ENCODE data around the gene PITPNM3. TPM values are rescaled to one million over a fixed set of nuclear protein-coding genes. Genes with fewer than 3 reads are reported as not detected.
A peak's percentile ranks its signal among the peaks of the same experiment; 100 is the strongest.

Gene PITPNM3
- total RNA-seq, 1 experiment from 2014 or later: 4.2 TPM

- no peaks in the 10 kb centered on the region for H4K20me1 ChIP-seq (ENCODE audit: insufficient read depth)
- RAD21 ChIA-PET (ENCODE audit: low non-redundant PET in 1 of 2, low total read pairs in 2 of 2, uncharacterized antibody in 2 of 2, unreplicated experiment in 2 of 2): no interaction called here
- H3K4me3 ChIP-seq (replicated peaks in 1 of 2; ENCODE audit: low read depth in 1 of 2, low read length in 2 of 2): 0 out of 4 replicates have a peak overlapping the region, but pooled peaks of 1 of the 2 experiments have one; percentile 18
- H3K27ac ChIP-seq (ENCODE audit: low read depth, low read length): no peak overlapping the region
- H3K79me2 ChIP-seq (ENCODE audit: insufficient read depth, low read length): no peaks in the 10 kb centered on the region
- intact Hi-C loops (cut with micrococcal nuclease): no loop called here
- DNase-seq (ENCODE audit: low read depth, low spot score) (no peak), ATAC-seq (no peak)
- H3K9me3 ChIP-seq (ENCODE audit: control insufficient read depth in 1 of 2, insufficient read depth in 1 of 2, low read depth in 1 of 2, low read length in 2 of 2): no peaks in the 10 kb centered on the region
- no peaks in the 10 kb centered on the region for H3K36me3 ChIP-seq (ENCODE audit: control insufficient read depth in 1 of 2, insufficient read depth in 2 of 2, low read length in 2 of 2)
- H3K9me2 ChIP-seq (ENCODE audit: insufficient read depth): no peaks in the 10 kb centered on the region
- no peak overlapping the region for H3K9ac ChIP-seq (ENCODE audit: low read length)
- CTCF ChIA-PET: interaction anchor here (0.6 kb wide), 1 partner anchor 1275 kb away, joined by 3 read pairs; no protein-coding TSS in a partner anchor
- TF ChIP-seq CTCF (IDR thresholded peaks at IDR 0.05 in 2 of 3, conservative IDR thresholded peaks at IDR 0.05 in 1 of 3; ENCODE audit: borderline replicate concordance in 1 of 3, insufficient read depth in 1 of 3, low read depth in 2 of 3, low read length in 2 of 3) (peak in 1 of 3 experiments; percentile 29; a peak in 1 of 6 replicates), REST (IDR thresholded peaks at IDR 0.05; ENCODE audit: low read depth) (no peak), RAD21 (IDR thresholded peaks at IDR 0.05; ENCODE audit: low read depth) (peak; percentile 17; the same call in 1 of the 2 replicates)
- POLR2A ChIA-PET: no interaction called here
- peaks cover 21 to 54% of the 10 kb centered on the region in 2 experiments for H3K4me1 ChIP-seq (ENCODE audit: control insufficient read depth in 1 of 2, insufficient read depth in 2 of 2, low read length in 2 of 2)
- H3K27me3 ChIP-seq (ENCODE audit: insufficient read depth, low read length): no peaks in the 10 kb centered on the region
- H2AFZ ChIP-seq (ENCODE audit: low read depth, low read length, poor library complexity, severe bottlenecking): no peak overlapping the region
- BruUV-seq (replicated peaks): no TSS peak
- peak overlapping the region; percentile 87 for H3K4me2 ChIP-seq (ENCODE audit: low read length)
Measured at GRCh38 chr17:6525141-6525540, 31.2 kb downstream of the PITPNM3 start.

Measured in HCT116 (cell line).